WERI-Rb-1 (cell line): ENCODE results near the gene TMEM123.

Experiments
- DNase-seq: peaks from one replicate; pipeline ENCODE4 v3.0.0-alpha.2; 2020
- H3K27ac ChIP-seq: fragments of 250-450 bp; sonication (Bioruptor Pico); 2 replicates; pipeline ENCODE4 v1.5.1; 2020; ENCODE audit warnings: mild to moderate bottlenecking, moderate library complexity
- H3K27me3 ChIP-seq: fragments of 250-450 bp; sonication (Bioruptor Pico); 2 replicates; pipeline ENCODE4 v1.5.1; 2021; ENCODE audit warnings: mild to moderate bottlenecking, low read depth, moderate library complexity; ENCODE audit not compliant: insufficient read depth, severe bottlenecking
- H3K36me3 ChIP-seq: fragments of 250-450 bp; sonication (Bioruptor Pico); 2 replicates; pipeline ENCODE4 v1.5.1; 2020; ENCODE audit warnings: mild to moderate bottlenecking, moderate library complexity
- H3K4me3 ChIP-seq: 2 replicates; pipeline ENCODE4 v1.5.1; 2011; ENCODE audit warnings: low read depth, mild to moderate bottlenecking, control low read depth, low read length
- H3K9me3 ChIP-seq: fragments of 250-450 bp; sonication (Bioruptor Pico); 2 replicates; pipeline ENCODE4 v1.5.1; 2021; ENCODE audit warnings: mild to moderate bottlenecking, moderate library complexity; ENCODE audit not compliant: severe bottlenecking
- CTCF ChIP-seq: IDR thresholded peaks from 2 replicates; pipeline ENCODE4 v1.5.1; 2011; ENCODE audit warnings: low read depth, mild to moderate bottlenecking, control low read depth, inconsistent platforms, low read length

TMEM123 gene

GRCh38 chr11:102347462-102348370 lies 104.8 kb downstream of the TMEM123 start:
- no peaks in the 10 kb centered on the region for H3K27me3 ChIP-seq
- peak overlapping the region; percentile 91 for H3K27ac ChIP-seq
- H3K36me3 ChIP-seq = peaks cover 9% of the 10 kb centered on the region
- TF ChIP-seq CTCF = no peak
- peak overlapping the region; percentile 61 for H3K4me3 ChIP-seq
- H3K9me3 ChIP-seq = no peaks in the 10 kb centered on the region
- no peak for DNase-seq

GRCh38 chr11:102346748-102347461 lies 105.7 kb downstream of the TMEM123 start, which contains the start of gene BIRC2:
TSS of gene BIRC2 (plus strand) at chr11:102347214. CDS start at chr11:102349855, 2,641 bp downstream.
- peak; percentile 84 for TF ChIP-seq CTCF
- Histone ChIP-seq H3K27me3 (no peaks in the 10 kb centered on the region), H3K36me3 (peaks cover 9% of the 10 kb centered on the region), H3K9me3 (no peaks in the 10 kb centered on the region), H3K27ac (peak within 1 kb of the TSS; percentile 91), H3K4me3 (peak within 1 kb of the TSS; percentile 61)
- peak; percentile 92 for DNase-seq

GRCh38 chr11:102346456-102346747 lies 106.2 kb downstream of the TMEM123 start:
- TF ChIP-seq CTCF = no peak
- Histone ChIP-seq H3K9me3 (no peaks in the 10 kb centered on the region), H3K27ac (peak overlapping the region; percentile 91)

More at GRCh38 chr11:102346456-102346747, 106.2 kb downstream of the TMEM123 start:
- DNase-seq = no peak
- peak overlapping the region; percentile 61 for H3K4me3 ChIP-seq
- peaks cover 9% of the 10 kb centered on the region for H3K36me3 ChIP-seq
- H3K27me3 ChIP-seq = no peaks in the 10 kb centered on the region
